Smooth muscle cell (in vitro differentiated cells): ENCODE measurements around the gene KRT23. TPM values are rescaled to one million over a fixed set of nuclear protein-coding genes. Genes with fewer than 3 reads are reported as not detected.
A peak's percentile ranks its signal among the peaks of the same experiment; 100 is the strongest.

Experiments
- DNase-seq: peaks from one replicate; lab custom pipeline; 2025; ENCODE audit not compliant: unreplicated experiment; lab: John Stamatoyannopoulos, UW
- H2AFZ ChIP-seq: fragments of 200-600 bp; sonication (generic); 2 replicates; pipeline ENCODE4 v1.6.0; 2016; ENCODE audit warnings: antibody characterized with exemption, low read depth, mild to moderate bottlenecking
- H3F3A ChIP-seq: fragments of 200-600 bp; sonication (generic); 2 replicates; pipeline ENCODE4 v1.6.0; 2017; ENCODE audit warnings: antibody characterized with exemption, low read depth
- H3K27ac ChIP-seq: fragments of 200-600 bp; sonication (generic); 2 replicates; pipeline ENCODE4 v1.5.1; 2016; ENCODE audit warnings: low read depth, mild to moderate bottlenecking
- H3K27me3 ChIP-seq: fragments of 200-600 bp; sonication (generic); 2 replicates; pipeline ENCODE4 v1.6.1; 2016; ENCODE audit warnings: low read depth, mild to moderate bottlenecking
- H3K36me3 ChIP-seq: fragments of 200-600 bp; sonication (generic); 2 replicates; pipeline ENCODE4 v1.5.1; 2016; ENCODE audit warnings: low read depth
- H3K4me1 ChIP-seq: fragments of 200-600 bp; sonication (generic); 2 replicates; pipeline ENCODE4 v1.5.1; 2016; ENCODE audit warnings: low read depth
- H3K4me2 ChIP-seq: fragments of 200-600 bp; sonication (generic); 2 replicates; pipeline ENCODE4 v1.6.0; 2016; ENCODE audit warnings: mild to moderate bottlenecking
- H3K4me3 ChIP-seq: fragments of 200-600 bp; sonication (generic); 2 replicates; pipeline ENCODE4 v1.5.1; 2016; ENCODE audit warnings: mild to moderate bottlenecking
- H3K79me2 ChIP-seq: fragments of 200-600 bp; sonication (generic); 2 replicates; pipeline ENCODE4 v1.6.0; 2016; ENCODE audit warnings: low read depth, mild to moderate bottlenecking
- H3K9ac ChIP-seq: fragments of 200-600 bp; sonication (generic); 2 replicates; pipeline ENCODE4 v1.6.0; 2016; ENCODE audit warnings: low read depth
- H3K9me3 ChIP-seq: fragments of 200-600 bp; sonication (generic); replicated peaks from 2 replicates; pipeline ENCODE4 v1.5.1; 2016; ENCODE audit warnings: low read depth
- H4K20me1 ChIP-seq: fragments of 200-600 bp; sonication (generic); 2 replicates; pipeline ENCODE4 v1.6.0; 2016; ENCODE audit warnings: low read depth
- WGBS: methylation state at CpG from one replicate; pipeline ENCODE4 v1.1.7; 2016; ENCODE audit warnings: low lambda C conversion rate; 5-methylcytosine and 5-hydroxymethylcytosine counted together
- polyA plus RNA-seq: library from polyadenylated mRNA; unstranded; fragments of >200 nt; fragmentation: Nextera tagmentation; extraction: Ambion mirVana; gene quantifications from 2 replicates; pipeline ENCODE4 v1.2.1, GENCODE V29; 2016
- total RNA-seq: library from RNA; depleted of rRNA; stranded (reverse); fragments of >200 nt; gene quantifications from 2 replicates; pipeline ENCODE4 v1.2.3, GENCODE V29; 2014
- TF ChIP-seq, protein P1 (sequence below): fragments of 200-600 bp; sonication (generic); IDR thresholded peaks from 2 replicates; pipeline ENCODE4 v1.5.1; 2017; ENCODE audit warnings: borderline replicate concordance, mild to moderate bottlenecking, antibody characterized with exemption; ENCODE audit not compliant: insufficient read depth, poor library complexity, severe bottlenecking

KRT23 gene
- total and polyA plus RNA-seq, 2 experiments from 2014 or later = 14.4 to 46.3 TPM

- no peak overlapping the region for H3K4me2 ChIP-seq
- H3K9ac ChIP-seq = no peak overlapping the region
- no peaks in the 10 kb centered on the region for H3K9me3 ChIP-seq
- H3K79me2 ChIP-seq = no peaks in the 10 kb centered on the region
- H3F3A ChIP-seq = peaks cover 6% of the 10 kb centered on the region
- no peaks in the 10 kb centered on the region for H4K20me1 ChIP-seq
- H3K36me3 ChIP-seq = no peaks in the 10 kb centered on the region
- TF ChIP-seq, protein P1, sequence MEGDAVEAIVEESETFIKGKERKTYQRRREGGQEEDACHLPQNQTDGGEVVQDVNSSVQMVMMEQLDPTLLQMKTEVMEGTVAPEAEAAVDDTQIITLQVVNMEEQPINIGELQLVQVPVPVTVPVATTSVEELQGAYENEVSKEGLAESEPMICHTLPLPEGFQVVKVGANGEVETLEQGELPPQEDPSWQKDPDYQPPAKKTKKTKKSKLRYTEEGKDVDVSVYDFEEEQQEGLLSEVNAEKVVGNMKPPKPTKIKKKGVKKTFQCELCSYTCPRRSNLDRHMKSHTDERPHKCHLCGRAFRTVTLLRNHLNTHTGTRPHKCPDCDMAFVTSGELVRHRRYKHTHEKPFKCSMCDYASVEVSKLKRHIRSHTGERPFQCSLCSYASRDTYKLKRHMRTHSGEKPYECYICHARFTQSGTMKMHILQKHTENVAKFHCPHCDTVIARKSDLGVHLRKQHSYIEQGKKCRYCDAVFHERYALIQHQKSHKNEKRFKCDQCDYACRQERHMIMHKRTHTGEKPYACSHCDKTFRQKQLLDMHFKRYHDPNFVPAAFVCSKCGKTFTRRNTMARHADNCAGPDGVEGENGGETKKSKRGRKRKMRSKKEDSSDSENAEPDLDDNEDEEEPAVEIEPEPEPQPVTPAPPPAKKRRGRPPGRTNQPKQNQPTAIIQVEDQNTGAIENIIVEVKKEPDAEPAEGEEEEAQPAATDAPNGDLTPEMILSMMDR = no peak
- H3K27me3 ChIP-seq = no peaks in the 10 kb centered on the region
- no peak for DNase-seq
- no peak overlapping the region for H3K4me3 ChIP-seq
- 44% methylated on average over 1 of the region's 1 CpG for WGBS
- H3K27ac ChIP-seq = peak overlapping the region; percentile 79
- H2AFZ ChIP-seq = no peak overlapping the region
- H3K4me1 ChIP-seq = peaks cover 17% of the 10 kb centered on the region
These were observed 15.2 kb upstream of the KRT23 start for GRCh38 chr17:40952661-40953060.

- Histone ChIP-seq H2AFZ (no peak overlapping the region), H3K36me3 (no peaks in the 10 kb centered on the region), H3K9me3 (no peaks in the 10 kb centered on the region), H3K27me3 (no peaks in the 10 kb centered on the region), H3K4me3 (no peak overlapping the region), H3K79me2 (no peaks in the 10 kb centered on the region), H3K27ac (peak overlapping the region; percentile 3), H3K4me2 (no peak overlapping the region), H3K9ac (no peak overlapping the region), H4K20me1 (no peaks in the 10 kb centered on the region), H3F3A (peaks cover 3% of the 10 kb centered on the region), H3K4me1 (peaks cover 12% of the 10 kb centered on the region)
- DNase-seq = no peak
- 94% methylated on average over 2 of the region's 2 CpGs for WGBS
- TF ChIP-seq, protein P1 = no peak
These were observed 14.7 kb upstream of the KRT23 start for GRCh38 chr17:40952154-40952553.

- no peak overlapping the region for H3K4me2 ChIP-seq
- H3K27ac ChIP-seq = no peak overlapping the region
- H2AFZ ChIP-seq = no peak overlapping the region
- H3K36me3 ChIP-seq = no peaks in the 10 kb centered on the region
- H3K9ac ChIP-seq = no peak overlapping the region
- TF ChIP-seq, protein P1 = no peak
- H4K20me1 ChIP-seq = no peaks in the 10 kb centered on the region
- H3K9me3 ChIP-seq = no peaks in the 10 kb centered on the region
- no peaks in the 10 kb centered on the region for H3K27me3 ChIP-seq
- H3K4me1 ChIP-seq = peaks cover 7% of the 10 kb centered on the region
- 98% methylated on average over 2 of the region's 2 CpGs for WGBS
- DNase-seq = no peak
- no peaks in the 10 kb centered on the region for H3K79me2 ChIP-seq
- H3F3A ChIP-seq = no peaks in the 10 kb centered on the region
- no peak overlapping the region for H3K4me3 ChIP-seq
These were observed 13.7 kb upstream of the KRT23 start for GRCh38 chr17:40951011-40951622.

GRCh38 chr17:40950176-40950575, 12.7 kb upstream of the KRT23 start:
- H3K4me3 ChIP-seq = no peak overlapping the region
- 82% methylated on average over 7 of the region's 7 CpGs for WGBS
- no peak overlapping the region for H2AFZ ChIP-seq
- H3K9me3 ChIP-seq = no peaks in the 10 kb centered on the region
- no peaks in the 10 kb centered on the region for H3K36me3 ChIP-seq
- no peaks in the 10 kb centered on the region for H4K20me1 ChIP-seq
- no peaks in the 10 kb centered on the region for H3K27me3 ChIP-seq
- peaks cover 7% of the 10 kb centered on the region for H3K4me1 ChIP-seq
- no peak overlapping the region for H3K27ac ChIP-seq
- H3F3A ChIP-seq = no peaks in the 10 kb centered on the region
- H3K79me2 ChIP-seq = no peaks in the 10 kb centered on the region
- TF ChIP-seq, protein P1 = no peak
- no peak overlapping the region for H3K9ac ChIP-seq
- no peak overlapping the region for H3K4me2 ChIP-seq
- no peak for DNase-seq
